MG63 (cell line): Measurements from ENCODE around the gene SF3B5. TPM values are rescaled to one million over a fixed set of nuclear protein-coding genes. Genes with fewer than 3 reads are reported as not detected.
"Not testable (repeated sequence)": the region's sequence is repeated elsewhere in the genome, so short reads cannot be mapped to it uniquely, and the experiment has no call there.

Experiments used
- DNase-seq: peaks from one replicate; pipeline ENCODE4 v3.0.0-alpha.2; 2020
- H3K27me3 ChIP-seq: fragments of 250-450 bp; sonication (Bioruptor Pico); 2 replicates; pipeline ENCODE4 v1.5.1; 2020; ENCODE audit warnings: mild to moderate bottlenecking, moderate library complexity
- H3K36me3 ChIP-seq: fragments of 250-450 bp; sonication (Bioruptor Pico); 2 replicates; pipeline ENCODE4 v1.5.1; 2020; ENCODE audit warnings: mild to moderate bottlenecking, moderate library complexity
- H3K4me3 ChIP-seq: fragments of 250-450 bp; sonication (Bioruptor Pico); 2 replicates; pipeline ENCODE4 v1.5.1; 2020; ENCODE audit warnings: mild to moderate bottlenecking, moderate library complexity
- H3K9me3 ChIP-seq: fragments of 250-450 bp; sonication (Bioruptor Pico); 2 replicates; pipeline ENCODE4 v1.5.1; 2020; ENCODE audit warnings: mild to moderate bottlenecking, moderate library complexity
- total RNA-seq: library from RNA; depleted of rRNA; stranded (reverse); fragments of >200 nt; shearing (Covaris generic); gene quantifications from 2 replicates; pipeline ENCODE4 v1.2.3, GENCODE V29; 2014; ENCODE audit warnings: low replicate concordance

Gene SF3B5
- total RNA-seq, 1 experiment from 2014 or later = 97.1 TPM

DNA sequence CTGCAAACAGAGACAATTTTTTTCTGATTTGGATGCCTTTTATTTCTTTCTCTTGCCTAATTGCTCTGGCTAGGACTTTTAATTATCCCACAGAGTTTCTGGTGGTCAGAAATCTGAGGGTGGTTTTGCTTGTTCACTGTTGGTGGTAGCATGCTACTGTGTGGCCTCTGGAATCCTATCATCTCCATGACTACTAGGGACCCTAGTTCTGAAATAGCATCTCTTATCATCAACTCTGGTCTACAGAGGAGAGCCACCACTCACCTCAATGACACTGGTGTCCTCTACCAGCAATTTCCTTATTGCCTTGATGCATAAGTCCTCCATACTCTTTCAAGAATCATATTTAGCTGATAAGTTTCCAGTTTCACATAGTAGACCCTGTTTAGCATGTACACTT lies 27.5 kb upstream of the SF3B5 start:
- no peak for DNase-seq

DNA sequence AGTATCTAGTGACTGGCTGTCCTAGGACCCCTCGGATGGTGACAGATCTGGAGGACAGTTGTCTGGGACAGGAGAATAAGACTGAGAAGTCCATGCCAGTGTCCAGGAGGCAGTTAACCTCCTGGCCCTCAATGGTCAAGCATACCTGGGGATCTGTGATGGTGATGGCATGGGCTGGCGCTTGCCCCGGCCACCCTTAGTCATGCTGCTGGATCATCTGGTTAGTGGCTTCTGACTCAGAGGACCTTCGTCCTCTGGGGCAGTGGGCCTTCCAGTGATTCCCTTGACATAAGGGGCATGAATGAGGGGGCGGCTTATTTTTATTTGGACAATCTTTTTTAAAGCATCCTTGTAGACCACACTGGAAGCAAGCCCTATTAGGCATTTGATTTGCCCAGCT lies 24.0 kb upstream of the SF3B5 start:
- H3K36me3 ChIP-seq = no peaks in the 10 kb centered on the region
- H3K4me3 ChIP-seq = no peak overlapping the region
- H3K27me3 ChIP-seq = no peaks in the 10 kb centered on the region
- DNase-seq = peak; percentile 20
- no peaks in the 10 kb centered on the region for H3K9me3 ChIP-seq

More for the DNA sequence above, 27.5 kb upstream of the SF3B5 start:
- Histone ChIP-seq H3K4me3 (no peak overlapping the region), H3K9me3 (no peaks in the 10 kb centered on the region), H3K27me3 (no peaks in the 10 kb centered on the region), H3K36me3 (no peaks in the 10 kb centered on the region)

DNA sequence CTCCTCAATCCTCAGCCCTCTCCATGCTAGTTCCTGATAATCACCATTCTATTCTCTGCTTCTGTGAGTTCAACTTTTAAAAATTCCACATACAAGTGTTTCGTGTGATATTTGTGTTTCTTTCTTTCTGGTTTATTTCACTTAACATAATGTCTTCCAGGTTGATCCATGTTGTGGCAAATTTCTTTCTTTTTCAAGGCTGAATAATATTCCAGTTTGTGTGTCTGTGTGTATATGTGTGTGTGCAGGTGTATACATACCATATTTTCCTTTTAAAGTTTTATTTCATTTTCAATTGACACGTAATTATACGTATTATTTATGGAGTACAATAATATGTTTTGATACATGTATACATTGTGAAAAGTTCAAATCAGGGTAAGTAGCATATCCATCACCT lies 19.8 kb upstream of the SF3B5 start:
- Histone ChIP-seq H3K27me3 (no peaks in the 10 kb centered on the region), H3K4me3 (no peak overlapping the region), H3K36me3 (no peaks in the 10 kb centered on the region), H3K9me3 (no peaks in the 10 kb centered on the region)
- no peak for DNase-seq

DNA sequence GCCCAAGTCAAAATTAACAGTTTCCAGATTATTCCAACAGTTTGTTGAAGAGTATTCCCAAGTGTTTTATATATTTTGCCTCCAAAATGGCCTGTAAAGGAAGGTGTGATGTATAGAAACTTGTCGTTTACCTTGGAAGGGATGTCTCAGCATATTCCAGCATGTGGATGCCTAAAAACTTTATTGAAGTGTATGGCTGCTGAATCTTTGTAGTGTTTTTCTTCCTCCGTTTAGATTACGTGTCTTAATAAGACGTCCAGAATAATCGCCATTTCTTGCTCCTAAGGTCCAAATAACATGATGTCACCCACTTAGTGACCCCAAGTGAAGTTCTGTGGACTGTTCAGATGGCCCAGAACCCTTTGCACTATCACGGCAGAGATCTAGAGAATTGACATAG lies 18.0 kb upstream of the SF3B5 start:
- Histone ChIP-seq H3K4me3 (no peak overlapping the region), H3K36me3 (no peaks in the 10 kb centered on the region), H3K9me3 (no peaks in the 10 kb centered on the region), H3K27me3 (no peaks in the 10 kb centered on the region)
- DNase-seq = no peak

DNA sequence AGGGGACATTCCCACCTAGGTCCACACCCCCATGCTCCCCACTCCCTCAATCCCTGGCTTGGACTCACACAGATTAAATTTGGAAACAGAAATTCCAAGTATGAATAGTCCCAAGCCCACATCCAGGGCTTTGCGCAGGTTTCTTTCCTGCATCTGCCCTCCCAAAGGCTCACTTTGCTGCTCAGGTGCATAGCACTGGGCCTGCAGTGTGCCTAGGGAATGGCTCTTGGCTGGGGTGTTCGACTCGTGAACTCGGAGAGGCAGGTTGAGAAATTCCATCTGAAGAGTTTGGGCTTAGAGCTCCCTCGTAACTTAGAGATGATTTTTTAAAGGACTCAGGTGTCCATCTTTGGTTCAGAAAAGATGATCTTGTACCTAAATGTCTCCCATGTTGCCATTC lies 14.8 kb upstream of the SF3B5 start:
- Histone ChIP-seq H3K36me3 (no peaks in the 10 kb centered on the region), H3K4me3 (no peak overlapping the region), H3K27me3 (no peaks in the 10 kb centered on the region), H3K9me3 (no peaks in the 10 kb centered on the region)
- no peak for DNase-seq

DNA sequence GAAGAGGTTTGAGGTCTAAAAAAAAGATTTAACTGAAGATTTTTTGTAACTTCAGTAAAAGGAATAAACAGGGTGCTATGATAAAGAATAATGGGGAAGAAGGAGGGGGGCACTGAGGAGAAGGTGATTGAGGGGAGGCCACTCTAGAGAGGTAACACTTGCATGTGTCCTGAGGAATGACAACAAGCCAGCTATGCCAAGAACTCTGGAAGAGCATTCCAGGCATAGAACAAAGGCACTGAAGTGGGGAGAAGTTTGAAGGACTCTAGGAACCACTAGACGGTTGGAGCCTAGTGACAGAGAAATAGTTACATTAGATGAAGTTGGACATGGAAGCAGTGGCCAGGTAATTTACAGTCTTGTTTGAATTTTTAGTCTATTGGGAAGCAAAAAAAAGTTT lies 10.8 kb upstream of the SF3B5 start:
- Histone ChIP-seq H3K36me3 (no peaks in the 10 kb centered on the region), H3K9me3 (no peaks in the 10 kb centered on the region), H3K4me3 (no peak overlapping the region), H3K27me3 (no peaks in the 10 kb centered on the region)
- DNase-seq = no peak

DNA sequence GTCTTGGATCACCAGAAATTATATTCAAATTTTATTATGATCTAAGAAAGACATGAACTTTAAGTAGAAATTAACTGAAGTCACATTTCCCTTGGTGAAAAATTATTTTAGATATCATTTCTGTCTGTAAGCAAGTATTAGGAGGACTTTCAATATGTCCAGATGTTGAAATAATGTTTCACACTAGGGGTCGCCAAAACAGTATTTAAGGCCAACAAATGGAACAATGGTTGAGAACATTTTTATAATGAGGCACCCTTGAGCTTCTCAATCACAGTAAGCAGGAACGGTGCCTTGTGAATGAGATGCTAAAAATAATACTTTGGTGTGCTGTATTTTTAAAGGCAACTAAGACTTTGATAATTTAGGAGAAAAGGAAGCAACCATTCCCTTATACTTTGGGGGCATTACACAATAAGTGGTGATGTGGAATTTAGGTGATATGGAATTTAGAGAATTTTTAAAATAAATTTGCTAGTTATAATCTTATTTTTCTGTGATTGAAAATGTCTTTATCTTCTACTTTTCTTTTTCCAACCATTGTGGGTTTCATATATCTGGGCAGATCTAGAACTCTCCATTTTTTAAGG lies 9.6 kb upstream of the SF3B5 start:
- DNase-seq = no peak
- Histone ChIP-seq H3K4me3 (no peak overlapping the region), H3K27me3 (no peaks in the 10 kb centered on the region), H3K36me3 (no peaks in the 10 kb centered on the region), H3K9me3 (no peaks in the 10 kb centered on the region)

DNA sequence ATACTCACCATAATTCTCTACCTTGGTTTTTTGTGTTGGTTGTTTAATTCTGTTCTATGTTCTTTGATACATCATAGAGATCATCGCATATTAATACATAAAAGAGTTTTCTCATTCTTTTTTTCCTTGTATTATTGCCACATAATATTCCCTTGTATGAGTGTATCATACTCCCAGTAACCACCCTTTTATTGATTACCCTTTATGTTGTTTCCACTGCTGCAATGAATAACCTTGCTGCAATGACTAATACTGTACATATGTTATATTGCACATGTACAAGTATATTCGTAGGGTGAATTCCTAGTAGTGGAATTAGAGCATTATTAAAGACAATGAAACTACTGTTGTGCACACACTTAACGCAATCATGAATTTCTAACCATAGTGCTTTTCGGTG lies 9.1 kb upstream of the SF3B5 start:
- Histone ChIP-seq H3K9me3 (no peaks in the 10 kb centered on the region), H3K36me3 (no peaks in the 10 kb centered on the region), H3K4me3 (no peak overlapping the region), H3K27me3 (no peaks in the 10 kb centered on the region)
- no peak for DNase-seq

DNA sequence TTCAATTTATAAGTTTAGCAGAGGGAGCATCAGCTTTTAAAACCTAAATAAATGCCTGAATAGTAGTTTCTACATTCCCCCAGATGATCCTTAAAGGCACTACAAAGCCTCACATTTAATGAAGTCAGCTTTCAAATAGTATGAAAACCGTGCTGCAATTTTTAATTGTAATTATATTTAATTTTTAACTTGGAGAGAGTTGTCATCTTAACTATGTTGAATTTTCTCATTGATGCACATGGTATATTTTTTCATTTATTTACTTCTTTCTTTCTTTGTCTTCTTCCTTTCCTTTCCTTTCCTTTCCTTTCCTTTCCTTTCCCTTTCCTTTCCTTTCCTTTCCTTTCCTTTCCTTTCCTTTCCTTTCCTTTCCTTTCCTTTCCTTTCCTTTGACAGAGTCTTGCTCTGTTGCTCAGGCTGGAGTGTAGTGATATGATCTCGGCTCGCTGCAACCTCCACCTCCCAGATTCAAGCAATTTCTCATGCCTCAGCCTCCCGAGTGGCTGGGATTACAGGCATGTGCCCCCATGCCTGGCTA lies 7.7 kb upstream of the SF3B5 start:
- no peak overlapping the region for H3K4me3 ChIP-seq
- DNase-seq = no peak
- H3K36me3 ChIP-seq = no peaks in the 10 kb centered on the region
- no peaks in the 10 kb centered on the region for H3K9me3 ChIP-seq
- no peaks in the 10 kb centered on the region for H3K27me3 ChIP-seq

DNA sequence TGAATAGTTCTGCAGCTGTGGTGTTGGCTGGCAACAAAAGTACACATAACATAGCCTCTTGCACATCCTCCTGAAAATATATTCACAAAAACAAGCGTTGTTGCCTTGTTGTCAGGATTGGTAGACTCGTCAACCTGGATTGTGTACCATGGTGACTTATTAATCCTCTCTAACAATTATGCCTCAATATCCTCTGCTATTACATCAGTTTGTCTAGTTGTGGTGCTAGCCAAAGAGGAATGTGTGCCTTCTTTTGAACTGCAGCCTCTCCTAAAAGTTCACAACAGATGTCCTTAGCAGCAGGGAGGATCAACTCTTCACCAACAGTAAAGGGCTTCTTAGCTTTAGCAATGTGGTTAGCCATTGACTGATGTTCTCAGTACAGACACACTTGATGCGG lies 3.6 kb upstream of the SF3B5 start:
- DNase-seq = no peak
- Histone ChIP-seq H3K4me3 (no peak overlapping the region), H3K36me3 (no peaks in the 10 kb centered on the region), H3K9me3 (no peaks in the 10 kb centered on the region; the same call in 1 of the 2 replicates), H3K27me3 (no peaks in the 10 kb centered on the region)

DNA sequence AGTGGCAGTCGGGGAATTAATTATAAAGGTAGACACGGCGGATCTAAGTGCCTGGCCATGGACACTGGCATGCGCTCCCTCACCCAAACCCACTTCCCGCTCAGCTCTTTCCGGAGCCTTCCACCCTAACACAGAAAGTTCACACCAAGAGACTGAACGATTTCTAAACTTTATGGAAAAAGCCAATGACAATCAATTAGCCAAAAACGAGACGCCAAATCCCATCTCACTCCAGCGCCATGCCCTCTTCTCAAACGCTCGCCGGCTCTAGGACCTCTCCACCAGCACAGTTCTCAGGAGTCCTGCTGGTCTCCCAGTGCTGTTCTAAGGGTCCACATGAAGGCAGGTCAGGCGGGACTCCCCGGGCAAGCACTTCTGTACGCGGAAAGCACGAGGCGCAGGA lies 641 bp downstream of the SF3B5 start:
- H3K4me3 ChIP-seq = peak overlapping the region; percentile 89
- no peaks in the 10 kb centered on the region for H3K27me3 ChIP-seq
- no peaks in the 10 kb centered on the region; the same call in 1 of the 2 replicates for H3K9me3 ChIP-seq
- peak; percentile 1 for DNase-seq
- H3K36me3 ChIP-seq = no peaks in the 10 kb centered on the region

DNA sequence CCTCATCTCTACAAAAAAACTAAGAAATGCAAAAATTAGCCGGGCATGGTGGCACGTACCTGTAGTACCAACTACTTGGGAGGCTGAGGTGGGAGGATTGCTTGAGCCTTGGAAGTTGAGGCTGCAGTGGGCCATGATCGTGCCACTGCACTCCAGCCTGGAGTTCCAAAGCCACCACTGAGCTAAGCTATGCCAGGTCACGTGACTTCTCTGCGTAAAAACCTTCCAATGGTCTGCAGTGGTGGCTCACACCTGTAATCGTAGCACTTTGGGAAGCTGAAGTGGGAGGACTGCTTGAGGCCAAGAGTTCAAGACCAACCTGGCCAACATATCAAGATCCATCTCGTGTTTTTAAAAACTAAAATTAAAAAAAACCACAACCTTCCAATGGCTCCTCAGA lies 1.7 kb downstream of the SF3B5 start:
- no peak overlapping the region for H3K4me3 ChIP-seq
- H3K27me3 ChIP-seq = no peaks in the 10 kb centered on the region
- H3K36me3 ChIP-seq = no peaks in the 10 kb centered on the region
- no peaks in the 10 kb centered on the region; the same call in 1 of the 2 replicates for H3K9me3 ChIP-seq
- DNase-seq = no peak

DNA sequence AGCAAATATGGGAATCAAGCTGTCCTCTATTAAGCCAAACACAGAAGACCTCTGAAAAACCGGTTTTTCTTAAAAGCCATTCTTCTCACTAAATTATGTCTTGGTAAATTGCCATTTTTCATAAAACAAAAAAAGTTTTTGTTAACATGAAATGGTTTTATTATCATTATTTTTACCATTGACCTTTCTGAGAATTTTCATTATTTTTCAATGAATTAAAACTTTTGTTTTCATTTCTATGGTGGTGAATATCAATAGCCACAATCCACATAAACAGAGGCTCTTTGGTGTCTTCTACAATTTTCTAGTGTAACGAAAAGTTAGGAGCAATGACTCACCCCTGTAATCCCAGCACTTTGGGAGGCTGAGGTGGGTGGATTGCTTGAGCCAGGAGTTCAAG lies 2.1 kb downstream of the SF3B5 start:
- Histone ChIP-seq H3K27me3 (no peaks in the 10 kb centered on the region), H3K4me3 (no peak overlapping the region), H3K36me3 (no peaks in the 10 kb centered on the region), H3K9me3 (no peaks in the 10 kb centered on the region; the same call in 1 of the 2 replicates)
- no peak for DNase-seq

DNA sequence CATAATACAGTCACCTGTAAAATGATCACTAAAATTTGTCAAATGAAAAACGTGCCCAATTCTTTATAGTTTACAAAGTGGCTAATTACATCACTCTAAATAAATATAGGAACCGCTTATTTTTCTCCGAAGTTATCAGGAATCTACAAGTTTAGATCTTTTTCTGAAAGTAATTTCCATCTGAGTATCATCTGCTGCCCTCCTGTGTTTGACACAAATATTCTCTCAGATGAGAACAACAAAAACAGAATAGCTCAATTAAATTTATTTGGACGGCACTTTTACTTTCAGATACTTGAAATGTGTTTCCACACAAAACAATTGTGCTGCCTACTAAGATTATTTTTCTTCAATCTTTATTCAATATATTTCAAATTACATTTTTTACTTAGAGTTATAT lies 5.0 kb downstream of the SF3B5 start:
- H3K36me3 ChIP-seq = no peaks in the 10 kb centered on the region
- no peak for DNase-seq

DNA sequence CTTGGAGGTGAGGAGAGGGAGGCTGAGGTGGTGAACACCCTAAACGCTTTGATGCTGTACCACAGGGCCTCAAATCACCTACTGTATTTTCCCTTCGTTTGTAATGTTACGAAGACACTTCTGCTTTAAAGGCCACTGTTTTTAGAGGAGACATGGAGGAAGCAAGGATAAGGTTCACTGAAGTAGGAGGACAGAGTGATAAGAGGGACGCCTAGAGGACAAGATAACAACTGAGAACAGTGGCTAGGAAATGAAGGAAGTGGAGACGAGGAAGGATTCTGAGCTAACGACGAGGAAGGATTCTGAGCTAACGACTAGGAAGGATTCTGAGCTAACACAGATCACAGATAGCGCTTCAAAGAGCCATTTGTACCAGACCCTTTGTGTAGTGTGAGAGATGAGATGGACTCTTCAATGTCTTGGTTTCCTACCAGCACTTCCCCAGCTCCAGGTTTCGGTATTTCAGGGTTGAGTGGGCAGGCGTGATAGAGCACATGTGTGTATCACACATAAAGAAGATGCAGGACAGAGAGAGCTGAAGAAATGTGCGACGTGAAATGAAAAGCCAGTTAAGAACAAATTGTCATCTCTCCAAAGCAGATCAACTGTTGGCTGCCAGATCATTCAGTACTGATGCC lies 7.5 kb downstream of the SF3B5 start:
- Histone ChIP-seq H3K27me3 (no peaks in the 10 kb centered on the region), H3K4me3 (no peak overlapping the region)
- DNase-seq = no peak

More for the DNA sequence above, 5.0 kb downstream of the SF3B5 start:
- Histone ChIP-seq H3K9me3 (no peaks in the 10 kb centered on the region; the same call in 1 of the 2 replicates), H3K27me3 (no peaks in the 10 kb centered on the region), H3K4me3 (no peak overlapping the region)

DNA sequence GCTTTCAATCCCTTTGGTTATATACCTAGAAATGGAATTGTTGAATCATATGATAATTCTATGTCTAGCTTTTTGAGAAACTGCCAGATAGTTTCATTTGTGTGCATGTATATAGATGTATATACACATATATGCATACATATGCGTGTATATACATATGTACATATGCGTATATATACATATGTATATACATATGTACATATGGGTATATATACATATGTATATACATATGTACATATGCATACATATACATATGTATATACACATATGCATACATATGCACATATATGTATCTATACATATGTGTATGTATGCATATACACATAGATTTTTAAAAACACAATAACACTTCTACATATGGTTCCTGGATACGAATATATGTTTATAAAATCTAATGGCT lies 8.4 kb downstream of the SF3B5 start:
- no peaks in the 10 kb centered on the region for H3K36me3 ChIP-seq
- H3K4me3 ChIP-seq = no peak overlapping the region
- DNase-seq = no peak
- no peaks in the 10 kb centered on the region for H3K27me3 ChIP-seq
- H3K9me3 ChIP-seq = no peaks in the 10 kb centered on the region

More for the DNA sequence above, 7.5 kb downstream of the SF3B5 start:
- Histone ChIP-seq H3K36me3 (no peaks in the 10 kb centered on the region), H3K9me3 (no peaks in the 10 kb centered on the region)

DNA sequence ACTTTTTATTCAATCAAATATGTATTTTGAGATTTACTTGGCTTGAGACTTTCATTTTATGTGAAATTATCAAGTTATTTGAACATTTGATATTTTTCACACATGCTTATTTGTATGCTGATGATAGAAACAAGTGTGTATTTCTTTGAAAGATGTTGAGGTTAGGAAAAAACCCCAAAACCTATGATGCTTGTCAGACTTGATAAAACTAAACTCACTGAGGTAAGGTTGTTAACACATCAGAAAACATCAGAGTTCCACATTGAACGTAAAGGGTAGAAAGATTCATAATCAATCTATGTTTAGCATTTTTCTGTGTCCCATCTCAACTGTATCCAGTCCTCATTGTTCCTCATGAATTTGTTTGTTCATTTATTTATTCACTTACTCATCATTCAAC lies 12.2 kb downstream of the SF3B5 start:
- no peak overlapping the region for H3K4me3 ChIP-seq
- no peaks in the 10 kb centered on the region for H3K36me3 ChIP-seq
- DNase-seq = no peak
- H3K27me3 ChIP-seq = no peaks in the 10 kb centered on the region
- no peaks in the 10 kb centered on the region for H3K9me3 ChIP-seq

DNA sequence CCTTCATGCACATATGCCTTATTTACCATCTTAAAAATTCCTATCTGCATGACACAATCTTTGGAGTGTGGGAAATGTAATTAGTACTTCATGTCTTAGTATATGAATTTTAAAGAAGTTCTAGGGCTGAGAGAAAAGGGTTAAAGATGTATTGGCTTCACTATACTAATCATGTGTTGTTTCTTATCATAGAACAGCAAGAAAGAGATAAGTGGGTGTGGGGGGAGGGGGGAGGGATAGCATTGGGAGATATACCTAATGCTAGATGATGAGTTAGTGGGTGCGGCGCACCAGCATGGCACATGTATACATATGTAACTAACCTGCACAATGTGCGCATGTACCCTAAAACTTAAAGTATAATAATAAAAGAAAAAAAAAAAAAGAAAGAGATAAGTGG lies 13.0 kb downstream of the SF3B5 start:
- not testable (repeated sequence) for H3K4me3 ChIP-seq, DNase-seq, H3K9me3 ChIP-seq, H3K36me3 ChIP-seq, H3K27me3 ChIP-seq
